ENCODE data around the gene PBX3. TPM values are rescaled to one million over a fixed set of nuclear protein-coding genes. Genes with fewer than 3 reads are reported as not detected.

PBX3 gene
- total and polyA plus RNA-seq, 3 donors from 2014 or later, result 21.0 to 56.1 (median 48.0) TPM

DNA sequence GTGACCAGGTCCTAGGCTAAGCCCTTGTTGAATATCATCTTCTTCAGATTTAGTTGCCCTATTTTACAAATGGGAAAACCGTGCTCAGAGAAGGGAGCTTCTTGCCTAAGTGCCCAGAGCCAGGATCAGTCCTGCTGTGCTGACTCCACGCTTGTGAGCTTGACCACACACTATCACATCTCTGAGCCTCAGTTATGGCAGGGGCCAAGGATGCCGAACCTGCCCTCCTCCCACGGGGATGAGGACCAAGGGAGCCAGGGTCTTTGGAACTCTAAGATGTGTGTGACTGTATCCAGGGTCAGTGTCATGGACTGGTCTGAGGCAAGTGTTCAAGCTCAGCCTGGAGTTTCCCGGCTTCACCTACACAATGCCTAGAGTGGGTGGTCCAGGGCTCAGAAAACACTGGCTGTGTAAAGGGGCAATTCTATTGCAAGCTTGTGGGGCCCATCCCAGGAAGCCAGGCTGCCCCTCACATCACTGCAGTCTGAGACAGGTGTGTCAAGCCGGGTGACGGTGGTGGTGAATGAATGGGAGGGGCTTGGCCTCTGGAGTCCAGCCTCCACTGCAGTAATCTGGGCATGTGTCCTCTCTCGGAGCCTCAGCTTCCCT, 235.7 kb downstream of the PBX3 start:
- intact Hi-C loops (cut with DNase I; ENCODE audit: low total_unique reads), result no loop called here
- Histone ChIP-seq H3K36me3 (ENCODE audit: low read depth, missing control alignments) (no peaks in the 10 kb centered on the region), H3K4me1 (no peaks in the 10 kb centered on the region), H3K9me3 (no peaks in the 10 kb centered on the region), H3K27ac (no peak overlapping the region), H3K4me3 (no peak overlapping the region), H3K27me3 (no peaks in the 10 kb centered on the region)
- 75 to 76% methylated on average over 3 to 8 of the region's 8 CpGs for WGBS, 2 donors
- TF ChIP-seq POLR2A (IDR thresholded peaks at IDR 0.05), result no peak
- TF ChIP-seq, protein P1, sequence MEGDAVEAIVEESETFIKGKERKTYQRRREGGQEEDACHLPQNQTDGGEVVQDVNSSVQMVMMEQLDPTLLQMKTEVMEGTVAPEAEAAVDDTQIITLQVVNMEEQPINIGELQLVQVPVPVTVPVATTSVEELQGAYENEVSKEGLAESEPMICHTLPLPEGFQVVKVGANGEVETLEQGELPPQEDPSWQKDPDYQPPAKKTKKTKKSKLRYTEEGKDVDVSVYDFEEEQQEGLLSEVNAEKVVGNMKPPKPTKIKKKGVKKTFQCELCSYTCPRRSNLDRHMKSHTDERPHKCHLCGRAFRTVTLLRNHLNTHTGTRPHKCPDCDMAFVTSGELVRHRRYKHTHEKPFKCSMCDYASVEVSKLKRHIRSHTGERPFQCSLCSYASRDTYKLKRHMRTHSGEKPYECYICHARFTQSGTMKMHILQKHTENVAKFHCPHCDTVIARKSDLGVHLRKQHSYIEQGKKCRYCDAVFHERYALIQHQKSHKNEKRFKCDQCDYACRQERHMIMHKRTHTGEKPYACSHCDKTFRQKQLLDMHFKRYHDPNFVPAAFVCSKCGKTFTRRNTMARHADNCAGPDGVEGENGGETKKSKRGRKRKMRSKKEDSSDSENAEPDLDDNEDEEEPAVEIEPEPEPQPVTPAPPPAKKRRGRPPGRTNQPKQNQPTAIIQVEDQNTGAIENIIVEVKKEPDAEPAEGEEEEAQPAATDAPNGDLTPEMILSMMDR (IDR thresholded peaks at IDR 0.05), result no peak
- no peak for DNase-seq

DNA sequence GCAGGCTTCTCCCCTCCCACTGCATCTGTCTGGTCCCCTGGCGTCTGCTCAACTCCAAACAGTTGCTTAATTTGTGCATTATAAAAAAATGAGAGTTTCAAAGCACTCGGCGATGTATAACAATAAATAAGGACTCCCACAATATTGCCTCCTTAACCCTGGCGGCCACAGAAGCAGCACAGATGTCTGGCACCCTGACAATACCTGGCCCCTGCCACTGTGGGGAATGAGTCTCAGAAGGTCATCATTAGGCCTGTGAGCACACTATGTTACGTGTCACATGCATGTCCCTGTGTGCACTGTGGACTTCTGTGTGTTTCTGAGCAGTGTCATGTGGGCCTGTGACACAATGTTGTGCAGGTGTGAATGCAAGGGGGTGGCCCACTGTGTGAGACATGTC, 236.5 kb downstream of the PBX3 start:
- Histone ChIP-seq H3K27me3 (no peaks in the 10 kb centered on the region), H3K36me3 (ENCODE audit: low read depth, missing control alignments) (no peaks in the 10 kb centered on the region), H3K4me3 (no peak overlapping the region), H3K27ac (no peak overlapping the region), H3K4me1 (no peaks in the 10 kb centered on the region), H3K9me3 (no peaks in the 10 kb centered on the region)
- intact Hi-C loops (cut with DNase I; ENCODE audit: low total_unique reads), result no loop called here
- TF ChIP-seq, protein P1 (IDR thresholded peaks at IDR 0.05), result no peak
- TF ChIP-seq POLR2A (IDR thresholded peaks at IDR 0.05), result no peak
- DNase-seq, result no peak
- WGBS, 2 donors, result 70 to 71% methylated on average over 5 of the region's 5 CpGs

DNA sequence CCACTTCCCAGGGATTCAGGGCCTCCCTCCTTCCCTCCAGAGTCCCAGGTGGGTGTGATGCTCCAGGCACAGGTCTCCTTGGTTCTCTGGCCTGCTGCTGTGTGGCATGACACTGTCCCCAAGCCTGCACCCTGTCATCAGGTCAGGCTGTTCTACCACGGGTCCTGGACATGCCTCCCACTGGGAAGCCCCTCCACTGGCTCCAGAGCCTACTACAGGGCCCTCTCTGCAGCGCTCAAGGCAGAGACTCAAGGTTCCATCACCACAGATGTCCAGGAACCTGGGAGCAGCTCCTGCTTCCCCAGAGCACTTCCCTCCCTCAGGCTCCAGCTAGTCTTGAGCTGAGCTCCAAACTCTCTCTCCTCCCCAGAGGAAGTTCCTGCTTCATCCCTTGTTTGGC, 237.3 kb downstream of the PBX3 start:
- no peak overlapping the region for H3K27ac ChIP-seq
- TF ChIP-seq POLR2A (IDR thresholded peaks at IDR 0.05), result no peak
- TF ChIP-seq, protein P1 (IDR thresholded peaks at IDR 0.05), result no peak
- H3K9me3 ChIP-seq, result no peaks in the 10 kb centered on the region
- WGBS, 2 donors, result 79 to 86% methylated on average over 1 to 2 of the region's 2 CpGs
- no peak for DNase-seq
- H3K4me3 ChIP-seq, result no peak overlapping the region
- H3K27me3 ChIP-seq, result no peaks in the 10 kb centered on the region
- intact Hi-C loops (cut with DNase I; ENCODE audit: low total_unique reads), result no loop called here
- H3K36me3 ChIP-seq (ENCODE audit: low read depth, missing control alignments), result no peaks in the 10 kb centered on the region
- H3K4me1 ChIP-seq, result no peaks in the 10 kb centered on the region

DNA sequence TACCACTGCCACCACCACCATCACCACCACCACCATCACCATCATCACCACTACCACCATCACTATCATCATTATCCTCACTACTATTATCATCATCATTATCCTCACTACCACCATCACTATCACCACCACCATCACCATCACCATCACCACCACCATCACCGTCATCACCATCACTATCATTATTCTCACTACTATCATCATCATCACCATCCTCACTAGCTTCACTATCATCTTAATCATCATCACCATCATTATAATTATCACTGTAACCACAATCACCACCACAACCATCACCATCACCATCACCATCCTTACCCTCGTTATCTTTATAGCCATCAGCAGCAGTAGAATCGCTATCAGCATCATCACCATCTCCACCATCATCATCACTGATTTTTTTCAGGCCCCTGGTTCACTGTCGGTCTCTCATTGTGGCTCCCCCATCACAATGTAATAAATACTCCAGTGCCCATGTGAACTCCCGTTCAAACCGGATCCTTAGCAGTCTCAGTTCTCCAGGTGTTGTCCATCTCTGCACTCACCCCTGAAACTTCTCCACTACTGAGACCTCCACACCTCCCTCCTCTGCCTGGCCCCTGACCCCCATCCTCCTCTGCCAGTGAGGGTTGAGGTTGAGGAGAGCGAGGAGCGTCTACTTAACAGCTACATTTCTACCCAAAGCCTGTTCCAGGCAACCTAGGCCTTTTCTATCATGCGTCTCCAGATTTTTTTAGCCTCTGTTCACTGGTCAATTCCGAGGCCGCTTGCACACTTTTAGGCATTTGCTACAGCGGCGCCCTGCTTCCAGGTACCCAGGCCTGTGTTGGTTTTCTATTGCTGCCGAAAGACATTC, 238.2 kb downstream of the PBX3 start:
- no peak for DNase-seq

More for the DNA sequence above, 238.2 kb downstream of the PBX3 start:
- TF ChIP-seq, protein P1 (IDR thresholded peaks at IDR 0.05), result no peak
- TF ChIP-seq POLR2A (IDR thresholded peaks at IDR 0.05), result no peak
- H3K9me3 ChIP-seq, result no peaks in the 10 kb centered on the region
- no peak overlapping the region for H3K4me3 ChIP-seq
- H3K27ac ChIP-seq, result no peak overlapping the region
- 88 to 89% methylated on average over 14 of the region's 14 CpGs for WGBS, 2 donors
- intact Hi-C loops (cut with DNase I; ENCODE audit: low total_unique reads), result no loop called here
- H3K36me3 ChIP-seq (ENCODE audit: low read depth, missing control alignments), result no peaks in the 10 kb centered on the region
- H3K27me3 ChIP-seq, result no peaks in the 10 kb centered on the region
- no peaks in the 10 kb centered on the region for H3K4me1 ChIP-seq
